Progenitor cell of endocrine pancreas (in vitro differentiated cells): ENCODE results near the gene WWC2. TPM values are rescaled to one million over a fixed set of nuclear protein-coding genes. Genes with fewer than 3 reads are reported as not detected.

Experiments
- DNase-seq: peaks from one replicate; pipeline ENCODE4 v3.0.0; 2021; ENCODE audit warnings: low spot score; ENCODE audit not compliant: unreplicated experiment
- H3K27ac Mint-ChIP-seq: 2 replicates; pipeline ENCODE4 v1.8.0; 2021; ENCODE audit warnings: mild to moderate bottlenecking, moderate library complexity, mixed read lengths
- H3K27me3 Mint-ChIP-seq: 2 replicates; pipeline ENCODE4 v1.8.0; 2021; ENCODE audit warnings: mixed read lengths
- H3K36me3 Mint-ChIP-seq: 2 replicates; pipeline ENCODE4 v1.8.0; 2022; ENCODE audit warnings: mixed read lengths; ENCODE audit not compliant: insufficient read depth
- H3K4me1 Mint-ChIP-seq: 2 replicates; pipeline ENCODE4 v1.8.0; 2021; ENCODE audit warnings: low read depth, mixed read lengths
- H3K4me3 Mint-ChIP-seq: 2 replicates; pipeline ENCODE4 v1.8.0; 2021; ENCODE audit warnings: low read depth, mild to moderate bottlenecking, moderate library complexity, mixed read lengths
- H3K9me3 Mint-ChIP-seq: 2 replicates; pipeline ENCODE4 v1.8.0; 2021; ENCODE audit warnings: low read depth, mixed read lengths
- CTCF ChIP-seq: fragments of 200-600 bp; sonication (generic); IDR thresholded peaks from one replicate; pipeline ENCODE4 v1.5.0; 2021; ENCODE audit warnings: antibody characterized with exemption, mild to moderate bottlenecking; ENCODE audit not compliant: unreplicated experiment
- total RNA-seq: library from RNA; stranded (reverse); gene quantifications from 2 replicates; pipeline ENCODE4 v1.2.1, GENCODE V29; 2021

The WWC2 gene
- total RNA-seq, 1 donor from 2014 or later: 57.0 TPM

- TF ChIP-seq CTCF: no peak
- Mint-ChIP-seq H3K4me1 (peaks cover 19% of the 10 kb centered on the region), H3K36me3 (peaks cover 42% of the 10 kb centered on the region), H3K27me3 (no peaks in the 10 kb centered on the region), H3K4me3 (no peak overlapping the region), H3K27ac (no peak overlapping the region), H3K9me3 (peaks cover 8% of the 10 kb centered on the region)
- DNase-seq: no peak
Observed at GRCh38 chr4:183304067-183304466, 205.0 kb downstream of the WWC2 start.

GRCh38 chr4:183304538-183304937 lies 205.5 kb downstream of the WWC2 start:
- H3K27ac Mint-ChIP-seq: no peak overlapping the region
- peaks cover 43% of the 10 kb centered on the region for H3K36me3 Mint-ChIP-seq
- no peak overlapping the region for H3K4me3 Mint-ChIP-seq
- TF ChIP-seq CTCF: no peak
- peaks cover 11% of the 10 kb centered on the region for H3K9me3 Mint-ChIP-seq
- H3K27me3 Mint-ChIP-seq: no peaks in the 10 kb centered on the region
- H3K4me1 Mint-ChIP-seq: peaks cover 17% of the 10 kb centered on the region
- no peak for DNase-seq

- peaks cover 3% of the 10 kb centered on the region for H3K4me1 Mint-ChIP-seq
- H3K4me3 Mint-ChIP-seq: no peak overlapping the region
- H3K9me3 Mint-ChIP-seq: peaks cover 11% of the 10 kb centered on the region
- no peak for DNase-seq
- no peaks in the 10 kb centered on the region for H3K27me3 Mint-ChIP-seq
- H3K36me3 Mint-ChIP-seq: peaks cover 49% of the 10 kb centered on the region
- no peak for TF ChIP-seq CTCF
- H3K27ac Mint-ChIP-seq: no peak overlapping the region
Observed at GRCh38 chr4:183306811-183307210, 207.8 kb downstream of the WWC2 start.

GRCh38 chr4:183312841-183313240 lies 213.8 kb downstream of the WWC2 start:
- H3K4me3 Mint-ChIP-seq: no peak overlapping the region

GRCh38 chr4:183314336-183314735 lies 215.3 kb downstream of the WWC2 start:
- H3K4me3 Mint-ChIP-seq: no peak overlapping the region
- no peak for DNase-seq
- no peaks in the 10 kb centered on the region for H3K4me1 Mint-ChIP-seq
- TF ChIP-seq CTCF: no peak
- peaks cover 35% of the 10 kb centered on the region for H3K36me3 Mint-ChIP-seq
- H3K9me3 Mint-ChIP-seq: peaks cover under 1% of the 10 kb centered on the region
- no peak overlapping the region for H3K27ac Mint-ChIP-seq
- no peaks in the 10 kb centered on the region for H3K27me3 Mint-ChIP-seq

More at GRCh38 chr4:183312841-183313240, 213.8 kb downstream of the WWC2 start:
- Mint-ChIP-seq H3K27me3 (no peaks in the 10 kb centered on the region), H3K9me3 (peaks cover 5% of the 10 kb centered on the region), H3K36me3 (peaks cover 41% of the 10 kb centered on the region), H3K27ac (no peak overlapping the region), H3K4me1 (no peaks in the 10 kb centered on the region)
- no peak for DNase-seq
- no peak for TF ChIP-seq CTCF
